H7 (cell line): ENCODE data around the gene REPIN1. TPM values are rescaled to one million over a fixed set of nuclear protein-coding genes. Genes with fewer than 3 reads are reported as not detected.

Experiments
- DNase-seq: peaks from one replicate; pipeline ENCODE4 v3.0.0; 2012
- H3K27me3 ChIP-seq: 2 replicates; pipeline ENCODE4 v1.6.0; 2011; ENCODE audit warnings: mild to moderate bottlenecking, low read length; ENCODE audit not compliant: control insufficient read depth, insufficient read depth
- H3K36me3 ChIP-seq: replicated peaks from 2 replicates; pipeline ENCODE4 v1.5.1; 2011; ENCODE audit warnings: low read length; ENCODE audit not compliant: control insufficient read depth, insufficient read depth
- H3K4me3 ChIP-seq: 2 replicates; pipeline ENCODE4 v1.5.1; 2011; ENCODE audit warnings: low read depth, mild to moderate bottlenecking, control low read depth, low read length, moderate library complexity; ENCODE audit not compliant: insufficient read depth
- total RNA-seq: library from RNA; depleted of rRNA; stranded (reverse); fragments of >200 nt; shearing (Covaris generic); gene quantifications from 2 replicates; pipeline ENCODE4 v1.2.3, GENCODE V29; 2014

The REPIN1 gene
- total RNA-seq, 1 experiment from 2014 or later, result 155 TPM

DNA sequence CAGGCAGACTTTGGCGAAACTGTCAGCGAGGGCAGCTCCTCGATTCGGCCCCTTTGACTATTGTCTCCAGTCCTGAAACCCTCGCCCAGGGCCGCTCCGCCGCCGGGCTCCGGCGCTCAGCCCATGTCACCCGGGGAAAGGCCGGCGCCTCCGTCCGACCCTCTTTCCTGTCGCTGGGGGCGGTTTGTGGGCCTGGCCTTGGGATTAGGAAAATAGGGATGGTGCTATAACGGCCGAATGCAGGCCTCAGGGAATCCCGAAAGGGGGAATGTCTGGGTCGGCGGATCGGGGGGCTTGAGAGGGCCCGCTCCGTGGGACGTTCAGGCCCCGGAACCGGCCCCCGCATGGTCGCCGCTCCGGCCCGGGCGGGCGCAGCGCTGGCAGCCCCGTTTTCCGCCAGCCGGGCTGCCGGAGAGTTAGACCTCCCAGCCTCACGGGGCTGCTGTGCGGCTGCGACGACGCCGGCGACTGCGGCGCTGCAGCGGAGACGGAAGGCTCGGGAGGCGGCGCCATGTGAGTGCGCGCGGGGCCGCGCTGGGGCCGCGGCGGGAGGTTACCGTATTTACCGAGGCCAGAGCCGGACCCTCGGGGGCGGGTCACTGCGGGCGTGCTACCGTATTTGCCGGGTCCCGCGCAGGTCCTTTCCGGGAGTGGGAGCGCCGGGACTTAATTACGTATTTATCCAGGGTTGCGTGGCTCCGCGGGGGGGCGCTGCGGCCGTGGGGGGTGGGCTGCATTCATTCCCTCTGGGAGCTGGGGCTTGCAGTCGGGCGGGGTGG lies 36.4 kb downstream of the REPIN1 start:
- peak; percentile 96 for DNase-seq
- Histone ChIP-seq H3K36me3 (peaks cover 1% of the 10 kb centered on the region), H3K27me3 (no peaks in the 10 kb centered on the region), H3K4me3 (peak overlapping the region; percentile 66)

DNA sequence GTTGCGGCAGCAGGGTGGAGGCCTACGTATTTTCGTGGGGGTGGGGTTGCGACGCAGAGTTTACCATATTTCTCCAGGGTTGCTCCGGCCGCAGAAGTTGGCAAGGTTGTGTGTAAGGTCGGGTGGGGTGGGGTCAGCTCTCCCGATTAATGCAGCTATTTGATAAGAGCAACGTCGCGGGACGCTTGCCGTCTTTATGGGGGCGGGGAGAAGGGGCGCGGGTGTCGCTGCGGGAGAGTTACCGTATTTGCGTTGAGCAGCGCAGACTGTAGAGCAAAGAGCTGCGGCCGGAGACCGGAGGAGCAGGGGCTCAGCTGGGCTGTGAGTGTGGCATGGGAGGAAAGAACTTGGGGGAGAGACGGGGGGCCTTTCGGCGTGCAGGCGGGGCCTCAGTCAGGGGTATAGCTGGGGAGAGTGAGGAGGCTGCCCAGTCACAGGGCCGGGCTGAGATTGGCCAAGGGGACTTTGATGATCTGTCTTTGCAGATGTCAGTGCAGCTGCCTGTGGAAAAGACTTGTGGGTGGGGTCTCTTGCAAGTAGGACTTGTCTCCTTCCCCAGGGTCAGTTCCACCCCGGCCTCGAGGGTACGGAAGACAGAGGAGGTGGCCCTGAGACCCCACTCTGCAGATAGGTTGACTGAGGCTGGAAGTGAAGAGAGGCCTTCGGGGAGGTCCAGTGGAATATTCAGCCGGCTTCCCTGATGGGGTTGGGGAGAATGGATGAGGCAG lies 37.1 kb downstream of the REPIN1 start:
- H3K36me3 ChIP-seq, result peaks cover 7% of the 10 kb centered on the region
- no peaks in the 10 kb centered on the region for H3K27me3 ChIP-seq
- DNase-seq, result peak; percentile 86
- H3K4me3 ChIP-seq, result peak overlapping the region; percentile 66

GRCh38 chr7:150406312-150406566 lies 37.6 kb downstream of the REPIN1 start:
- DNase-seq, result peak; percentile 73
- Histone ChIP-seq H3K36me3 (peaks cover 7% of the 10 kb centered on the region), H3K27me3 (no peaks in the 10 kb centered on the region), H3K4me3 (peak overlapping the region; percentile 66)

DNA sequence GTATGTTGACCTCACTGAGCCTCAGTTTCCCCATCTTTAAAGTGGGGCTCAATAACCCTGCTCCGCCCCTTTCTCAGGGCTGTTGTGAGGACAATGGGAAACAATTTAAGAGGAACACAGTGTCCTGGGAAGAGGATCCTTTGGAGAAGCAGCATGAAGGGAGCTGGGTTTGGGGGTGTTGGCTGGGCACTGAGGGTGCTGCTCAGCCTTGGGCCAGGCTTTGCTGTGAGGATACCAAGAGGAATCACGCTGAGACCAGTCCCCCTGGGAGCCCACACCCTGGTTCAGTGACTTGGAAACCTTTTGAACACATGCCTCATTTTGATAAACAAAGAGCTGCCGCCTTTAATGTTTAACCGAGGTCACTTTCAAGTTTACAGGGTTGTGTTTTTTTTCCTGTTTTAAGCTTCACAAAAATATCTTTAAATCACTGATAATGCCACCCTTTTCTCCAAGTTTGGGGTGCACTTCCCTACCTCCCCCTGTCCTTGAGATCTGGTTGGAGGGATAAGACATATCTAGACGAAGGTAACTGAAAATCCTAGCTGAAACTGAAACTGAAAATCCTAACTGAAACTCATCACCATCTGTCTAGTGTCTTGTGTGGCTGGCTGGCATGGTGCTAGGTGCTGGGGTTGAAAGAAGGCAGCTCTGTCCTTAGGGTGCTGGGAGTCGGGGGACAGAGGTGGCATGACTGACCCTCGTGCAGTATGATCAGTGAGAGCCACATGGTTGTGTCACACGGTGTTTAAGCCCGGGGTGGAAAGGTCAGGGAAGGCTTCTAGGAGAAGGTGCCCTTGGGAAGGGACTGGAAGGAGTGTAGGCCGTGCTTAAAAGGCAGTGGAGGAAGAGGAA lies 38.2 kb downstream of the REPIN1 start:
- Histone ChIP-seq H3K27me3 (no peaks in the 10 kb centered on the region), H3K36me3 (peaks cover 7% of the 10 kb centered on the region), H3K4me3 (peak overlapping the region; percentile 66)
- DNase-seq, result peak; percentile 40

DNA sequence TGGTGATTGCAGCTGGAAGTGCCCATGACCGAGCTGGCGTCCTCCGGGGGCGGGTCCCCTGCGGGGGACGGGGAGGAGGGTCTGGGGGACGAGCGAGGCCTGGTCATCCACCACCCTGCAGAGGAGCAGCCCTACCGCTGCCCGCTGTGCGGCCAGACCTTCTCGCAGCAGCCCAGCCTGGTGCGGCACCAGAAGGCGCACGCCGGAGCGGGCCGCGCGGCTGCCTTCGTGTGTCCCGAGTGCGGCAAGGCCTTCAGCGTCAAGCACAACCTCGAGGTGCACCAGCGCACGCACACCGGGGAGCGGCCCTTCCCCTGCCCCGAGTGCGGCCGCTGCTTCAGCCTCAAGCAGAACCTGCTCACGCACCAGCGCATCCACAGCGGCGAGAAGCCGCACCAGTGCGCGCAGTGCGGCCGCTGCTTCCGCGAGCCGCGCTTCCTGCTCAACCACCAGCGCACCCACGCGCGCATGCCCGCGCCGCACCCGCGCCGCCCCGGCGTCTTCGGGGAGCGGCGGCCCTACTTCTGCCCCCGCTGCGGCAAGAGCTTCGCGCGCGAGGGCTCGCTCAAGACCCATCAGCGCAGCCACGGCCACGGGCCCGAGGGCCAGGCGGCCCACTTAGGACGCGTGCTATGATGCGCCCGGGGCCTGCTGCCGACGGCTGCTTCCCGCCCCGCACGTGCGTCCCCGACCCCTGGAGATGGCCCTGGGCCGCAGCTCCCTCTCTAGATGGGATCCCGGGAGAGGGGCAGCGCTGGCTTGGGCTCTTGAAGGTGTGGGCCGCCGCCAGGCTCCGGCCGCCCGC lies 39.2 kb downstream of the REPIN1 start:
- DNase-seq, result peak; percentile 69
- Histone ChIP-seq H3K4me3 (no peak overlapping the region), H3K27me3 (no peaks in the 10 kb centered on the region), H3K36me3 (peaks cover 7% of the 10 kb centered on the region)

- Histone ChIP-seq H3K27me3 (no peaks in the 10 kb centered on the region), H3K36me3 (peaks cover 7% of the 10 kb centered on the region), H3K4me3 (no peak overlapping the region)
- peak; percentile 13 for DNase-seq
Measured at GRCh38 chr7:150408393-150409299, 40.0 kb downstream of the REPIN1 start.

DNA sequence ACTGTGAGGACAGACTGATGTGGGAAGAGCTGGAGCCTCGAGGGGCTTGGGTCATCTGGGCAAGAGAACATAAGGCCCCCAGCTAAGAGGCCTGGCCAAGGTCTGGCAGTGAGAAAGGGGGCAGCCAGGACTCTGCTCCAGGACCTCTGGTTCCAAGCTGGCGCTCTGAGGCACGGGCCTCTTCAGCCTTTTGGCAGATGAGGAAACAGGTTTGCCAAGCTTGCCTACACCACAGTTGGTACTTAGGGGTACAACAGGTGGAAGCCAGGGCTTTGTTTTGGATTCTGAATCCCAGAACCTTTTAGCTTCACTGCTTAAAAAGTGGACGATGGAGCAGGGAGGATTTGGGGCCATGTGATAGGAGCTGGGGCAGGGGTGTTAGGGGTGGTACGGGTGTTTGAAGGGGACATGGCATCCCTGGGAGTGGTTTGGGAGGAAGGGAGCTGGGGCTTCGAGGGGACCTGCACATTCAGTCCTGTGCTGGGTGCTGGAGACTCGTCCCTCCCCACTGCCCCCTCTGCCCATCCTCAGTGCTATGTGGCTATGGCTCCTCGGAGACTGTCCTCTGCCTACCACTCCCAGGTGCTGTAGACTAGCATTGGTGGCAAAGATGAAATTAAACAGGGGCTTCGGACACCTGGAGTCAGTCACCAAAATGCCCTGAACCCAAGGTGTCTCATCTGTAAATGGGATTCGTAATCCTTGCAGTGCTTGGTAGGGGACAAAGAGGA lies 40.8 kb downstream of the REPIN1 start:
- peak; percentile 18 for DNase-seq
- Histone ChIP-seq H3K27me3 (no peaks in the 10 kb centered on the region), H3K4me3 (no peak overlapping the region), H3K36me3 (peaks cover 7% of the 10 kb centered on the region)

DNA sequence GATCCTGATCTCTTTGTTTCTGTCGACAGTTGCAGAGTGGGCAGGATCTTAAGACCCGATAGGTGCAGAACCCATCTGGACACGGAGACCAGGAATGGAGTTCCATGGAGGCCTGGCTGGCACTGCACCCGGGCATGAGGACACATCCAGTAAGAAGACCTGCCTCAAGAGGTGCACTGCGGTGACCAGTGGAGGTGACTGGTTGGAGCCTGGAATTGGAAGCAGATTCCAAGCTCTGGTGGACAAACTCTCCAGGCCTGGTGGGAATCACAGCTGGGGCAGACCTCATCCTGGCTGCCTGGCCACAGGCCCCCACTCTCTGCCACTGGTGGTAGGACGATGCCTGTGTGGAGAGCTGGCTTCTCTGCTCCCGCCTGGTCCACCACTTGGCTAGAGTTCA lies 41.5 kb downstream of the REPIN1 start:
- peak; percentile 6 for DNase-seq
- no peak overlapping the region for H3K4me3 ChIP-seq
- peaks cover 7% of the 10 kb centered on the region for H3K36me3 ChIP-seq
- H3K27me3 ChIP-seq, result no peaks in the 10 kb centered on the region

GRCh38 chr7:150410680-150411346 lies 42.2 kb downstream of the REPIN1 start:
- Histone ChIP-seq H3K27me3 (no peaks in the 10 kb centered on the region), H3K4me3 (no peak overlapping the region), H3K36me3 (peaks cover 7% of the 10 kb centered on the region)
- DNase-seq, result peak; percentile 18

DNA sequence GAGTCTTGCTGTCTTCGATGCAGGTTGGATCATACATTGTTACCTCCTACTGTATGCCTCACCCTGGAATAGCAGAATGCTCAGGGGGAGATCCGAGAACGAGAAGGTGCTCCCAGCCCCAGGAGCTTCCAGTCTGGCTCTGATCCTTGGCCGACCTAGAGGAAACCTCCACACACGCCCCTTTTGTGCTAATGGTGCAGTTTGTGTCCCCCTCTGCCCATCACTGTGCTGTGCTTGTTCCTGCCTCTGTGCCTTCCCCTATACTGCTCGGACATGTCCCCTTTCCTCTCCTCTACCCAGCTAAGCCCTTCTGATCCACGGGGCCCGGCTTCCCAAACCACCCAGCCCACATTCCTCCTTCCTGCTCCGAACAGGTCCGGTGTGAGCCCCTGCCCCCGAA lies 43.0 kb downstream of the REPIN1 start:
- H3K36me3 ChIP-seq, result peaks cover 7% of the 10 kb centered on the region
- no peak overlapping the region for H3K4me3 ChIP-seq
- DNase-seq, result peak; percentile 34
- H3K27me3 ChIP-seq, result no peaks in the 10 kb centered on the region

DNA sequence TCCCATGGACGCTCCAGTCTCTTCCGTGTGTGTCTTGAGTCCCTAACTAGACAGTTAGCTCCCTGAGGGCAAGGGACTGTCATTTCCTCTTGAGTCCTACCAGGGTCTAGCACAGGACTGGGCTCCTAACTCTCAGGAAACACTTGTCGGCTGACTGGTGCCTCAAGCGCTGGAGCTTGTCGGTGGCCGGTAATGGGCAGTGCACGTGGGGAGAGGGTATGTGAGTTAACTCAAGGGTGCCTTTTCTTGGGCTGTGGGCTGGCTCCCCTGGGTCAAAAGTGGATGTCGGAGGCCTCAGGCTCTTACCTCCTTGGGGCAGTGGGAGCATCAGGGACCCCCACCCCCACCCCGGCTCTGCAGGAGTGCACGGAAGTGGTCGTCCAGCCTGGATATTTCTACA lies 43.4 kb downstream of the REPIN1 start:
- Histone ChIP-seq H3K4me3 (no peak overlapping the region), H3K36me3 (peaks cover 7% of the 10 kb centered on the region), H3K27me3 (no peaks in the 10 kb centered on the region)
- DNase-seq, result peak; percentile 43
